ENCODE data around the gene TTC6.

The TTC6 gene

GRCh38 chr14:37610945-37611523 is 15.6 kb downstream of the TTC6 start:
- TF ChIP-seq, protein P1, sequence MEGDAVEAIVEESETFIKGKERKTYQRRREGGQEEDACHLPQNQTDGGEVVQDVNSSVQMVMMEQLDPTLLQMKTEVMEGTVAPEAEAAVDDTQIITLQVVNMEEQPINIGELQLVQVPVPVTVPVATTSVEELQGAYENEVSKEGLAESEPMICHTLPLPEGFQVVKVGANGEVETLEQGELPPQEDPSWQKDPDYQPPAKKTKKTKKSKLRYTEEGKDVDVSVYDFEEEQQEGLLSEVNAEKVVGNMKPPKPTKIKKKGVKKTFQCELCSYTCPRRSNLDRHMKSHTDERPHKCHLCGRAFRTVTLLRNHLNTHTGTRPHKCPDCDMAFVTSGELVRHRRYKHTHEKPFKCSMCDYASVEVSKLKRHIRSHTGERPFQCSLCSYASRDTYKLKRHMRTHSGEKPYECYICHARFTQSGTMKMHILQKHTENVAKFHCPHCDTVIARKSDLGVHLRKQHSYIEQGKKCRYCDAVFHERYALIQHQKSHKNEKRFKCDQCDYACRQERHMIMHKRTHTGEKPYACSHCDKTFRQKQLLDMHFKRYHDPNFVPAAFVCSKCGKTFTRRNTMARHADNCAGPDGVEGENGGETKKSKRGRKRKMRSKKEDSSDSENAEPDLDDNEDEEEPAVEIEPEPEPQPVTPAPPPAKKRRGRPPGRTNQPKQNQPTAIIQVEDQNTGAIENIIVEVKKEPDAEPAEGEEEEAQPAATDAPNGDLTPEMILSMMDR (IDR thresholded peaks at IDR 0.05) = no peak
- no peak for DNase-seq (ENCODE audit: low spot score)
- H3K4me3 ChIP-seq = no peak overlapping the region
- H3K27ac ChIP-seq = no peak overlapping the region

DNA sequence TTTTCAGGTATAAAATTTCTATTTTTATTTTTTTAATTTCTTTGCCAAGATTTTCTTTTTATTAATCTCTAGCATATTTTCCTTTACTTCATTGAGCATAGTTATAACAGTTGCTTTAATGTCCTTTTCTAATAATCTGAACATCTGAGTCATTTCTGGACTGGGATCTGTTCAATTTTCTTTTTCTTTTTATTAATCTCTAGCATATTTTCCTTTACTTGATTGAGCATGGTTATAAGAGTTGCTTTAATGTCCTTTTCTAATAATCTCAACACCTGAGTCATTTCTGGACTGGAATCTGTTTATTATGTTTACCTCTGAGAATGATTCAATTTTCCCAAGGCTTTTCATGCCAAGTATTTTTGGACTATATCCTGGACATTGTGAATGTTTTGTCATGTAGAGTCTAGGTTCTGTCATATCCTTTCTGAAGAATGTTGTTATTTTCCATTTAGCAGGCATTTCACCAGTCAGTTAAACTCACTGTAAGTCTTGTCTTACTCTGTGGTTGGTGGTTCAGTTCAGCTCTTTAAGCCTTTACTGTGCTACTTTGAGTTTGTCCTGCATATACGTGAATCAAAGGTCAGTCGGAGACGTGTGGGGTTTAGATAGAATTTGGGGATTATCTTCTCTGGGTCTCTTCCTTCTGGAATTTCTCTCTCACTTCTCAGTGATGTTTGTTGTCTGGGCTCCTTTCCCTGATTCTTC is 20.3 kb downstream of the TTC6 start:
- no peak for DNase-seq (ENCODE audit: low spot score)
- TF ChIP-seq, protein P1 (IDR thresholded peaks at IDR 0.05) = no peak
- Histone ChIP-seq H3K27ac (no peak overlapping the region), H3K4me3 (no peak overlapping the region)

GRCh38 chr14:37616853-37617252 is 21.4 kb downstream of the TTC6 start:
- TF ChIP-seq, protein P1 (IDR thresholded peaks at IDR 0.05) = no peak
- Histone ChIP-seq H3K27ac (no peak overlapping the region), H3K4me3 (no peak overlapping the region)
- DNase-seq (ENCODE audit: low spot score) = no peak

GRCh38 chr14:37617864-37618365 is 22.5 kb downstream of the TTC6 start:
- Histone ChIP-seq H3K4me3 (no peak overlapping the region), H3K27ac (no peak overlapping the region)
- no peak for DNase-seq (ENCODE audit: low spot score)
- TF ChIP-seq, protein P1 (IDR thresholded peaks at IDR 0.05) = no peak

DNA sequence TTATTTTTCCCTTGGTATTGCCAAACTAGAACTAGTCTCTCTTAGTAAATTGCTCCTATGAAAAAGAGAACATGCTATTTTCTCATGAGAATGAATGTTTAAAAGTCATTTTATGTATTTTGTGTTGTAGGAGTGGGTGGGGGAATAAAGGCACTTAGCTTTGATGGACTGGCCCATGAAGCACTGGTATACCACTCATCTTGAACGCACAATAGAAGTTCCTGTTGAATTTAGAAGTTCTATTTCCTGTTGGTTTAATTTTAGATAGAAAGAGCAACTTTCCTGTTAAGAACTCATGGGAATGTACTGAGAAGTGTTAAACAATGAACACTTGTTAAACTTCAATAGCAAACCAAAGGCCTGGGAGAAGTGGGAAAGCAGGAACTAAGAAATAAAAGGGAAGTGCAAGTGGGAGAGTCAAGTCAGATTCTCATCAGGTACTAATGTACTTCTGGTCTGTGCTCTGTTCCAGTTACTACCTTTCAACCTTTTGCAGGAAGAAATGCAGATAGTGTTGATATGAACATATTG is 23.1 kb downstream of the TTC6 start:
- no peak for DNase-seq (ENCODE audit: low spot score)
- TF ChIP-seq, protein P1 (IDR thresholded peaks at IDR 0.05) = no peak
- Histone ChIP-seq H3K4me3 (no peak overlapping the region), H3K27ac (no peak overlapping the region)

GRCh38 chr14:37620856-37621255 is 25.4 kb downstream of the TTC6 start:
- no peak overlapping the region for H3K4me3 ChIP-seq

More at GRCh38 chr14:37620856-37621255, 25.4 kb downstream of the TTC6 start:
- no peak for DNase-seq (ENCODE audit: low spot score)
- H3K27ac ChIP-seq = no peak overlapping the region
- TF ChIP-seq, protein P1 (IDR thresholded peaks at IDR 0.05) = no peak
